PC-9 (cell line): ENCODE results near the gene LHX6. TPM values are rescaled to one million over a fixed set of nuclear protein-coding genes. Genes with fewer than 3 reads are reported as not detected.

Experiments used
- BruUV-seq: library from RNA; stranded (reverse); fragments of 400-500 nt; replicated peaks from 2 replicates; lab custom pipeline; 2021; lab: Mats Ljungman, UMichigan
- CTCF ChIA-PET: fragments of 300-600 bp; sonication (Branson Sonifier 250); formaldehyde crosslinking; loops from one replicate; lab custom pipeline; 2022; ENCODE audit warnings: antibody characterized with exemption; lab: Charles Lee
- POLR2A ChIA-PET: fragments of 300-600 bp; sonication (Branson Sonifier 250); formaldehyde crosslinking; loops from one replicate; lab custom pipeline; 2022; ENCODE audit warnings: antibody characterized with exemption; ENCODE audit not compliant: unreplicated experiment; lab: Charles Lee
- DNase-seq, 2 experiments: peaks; one replicate each; pipeline versions ENCODE4 v3.0.0 to v3.0.0-alpha.2; 2015 to 2022; ENCODE audit warnings: mixed read lengths in 1 of 2
- H2AFZ ChIP-seq: fragments of 200-600 bp; sonication (generic); 2 replicates; pipeline ENCODE4 v1.8.1; 2017; ENCODE audit warnings: antibody characterized with exemption
- H3F3A ChIP-seq: fragments of 200-600 bp; sonication (generic); 2 replicates; pipeline ENCODE4 v1.8.1; 2017; ENCODE audit warnings: antibody characterized with exemption, mild to moderate bottlenecking, low read depth; ENCODE audit not compliant: insufficient read depth
- H3K27ac ChIP-seq: fragments of 200-600 bp; sonication (generic); 2 replicates; pipeline ENCODE4 v1.6.1; 2016; ENCODE audit warnings: mixed run types
- H3K27me3 ChIP-seq: fragments of 200-600 bp; sonication (generic); 2 replicates; pipeline ENCODE4 v1.6.1; 2016; ENCODE audit warnings: low read depth, mixed run types; ENCODE audit not compliant: insufficient read depth
- H3K36me3 ChIP-seq: fragments of 200-600 bp; sonication (generic); 2 replicates; pipeline ENCODE4 v1.6.1; 2016; ENCODE audit warnings: low read depth, mixed run types
- H3K4me1 ChIP-seq: fragments of 200-600 bp; sonication (generic); replicated peaks from 2 replicates; pipeline ENCODE4 v1.6.1; 2016; ENCODE audit warnings: mixed run types; ENCODE audit not compliant: insufficient read depth
- H3K4me2 ChIP-seq: fragments of 200-600 bp; sonication (generic); 2 replicates; pipeline ENCODE4 v1.6.1; 2017; ENCODE audit warnings: mixed run types
- H3K4me3 ChIP-seq: fragments of 200-600 bp; sonication (generic); 2 replicates; pipeline ENCODE4 v1.6.1; 2016; ENCODE audit warnings: mixed run types
- H3K79me2 ChIP-seq: fragments of 200-600 bp; sonication (generic); 2 replicates; pipeline ENCODE4 v1.6.1; 2017; ENCODE audit warnings: low read depth, mixed run types
- H3K9me2 ChIP-seq: fragments of 200-600 bp; sonication (generic); 2 replicates; pipeline ENCODE4 v1.8.1; 2017; ENCODE audit warnings: mild to moderate bottlenecking; ENCODE audit not compliant: insufficient read depth
- H3K9me3 ChIP-seq: fragments of 200-600 bp; sonication (generic); 2 replicates; pipeline ENCODE4 v1.8.1; 2016; ENCODE audit warnings: low read depth; ENCODE audit not compliant: insufficient read depth
- H4K20me1 ChIP-seq: fragments of 200-600 bp; sonication (generic); 2 replicates; pipeline ENCODE4 v1.8.1; 2017; ENCODE audit not compliant: insufficient read depth
- CTCF ChIP-seq: fragments of 200-600 bp; sonication (generic); conservative IDR thresholded peaks from 2 replicates; pipeline ENCODE4 v1.6.1; 2017; ENCODE audit warnings: mixed run types, antibody characterized with exemption, mild to moderate bottlenecking, moderate library complexity
- EZH2 ChIP-seq: fragments of 200-600 bp; sonication (generic); IDR thresholded peaks from 2 replicates; pipeline ENCODE4 v1.8.0; 2017; ENCODE audit warnings: antibody characterized with exemption, low read depth
- intact Hi-C: fragments of 100-400 bp; cut with micrococcal nuclease; formaldehyde crosslinking; loops from one replicate; pipeline ENCODE4 v1.10.0; 2022; ENCODE audit not compliant: unreplicated experiment
- total RNA-seq: library from RNA; stranded (reverse); gene quantifications from 2 replicates; pipeline ENCODE4 v1.2.3, GENCODE V29; 2021

Gene LHX6
- total RNA-seq, 1 experiment from 2014 or later = not detected

DNA sequence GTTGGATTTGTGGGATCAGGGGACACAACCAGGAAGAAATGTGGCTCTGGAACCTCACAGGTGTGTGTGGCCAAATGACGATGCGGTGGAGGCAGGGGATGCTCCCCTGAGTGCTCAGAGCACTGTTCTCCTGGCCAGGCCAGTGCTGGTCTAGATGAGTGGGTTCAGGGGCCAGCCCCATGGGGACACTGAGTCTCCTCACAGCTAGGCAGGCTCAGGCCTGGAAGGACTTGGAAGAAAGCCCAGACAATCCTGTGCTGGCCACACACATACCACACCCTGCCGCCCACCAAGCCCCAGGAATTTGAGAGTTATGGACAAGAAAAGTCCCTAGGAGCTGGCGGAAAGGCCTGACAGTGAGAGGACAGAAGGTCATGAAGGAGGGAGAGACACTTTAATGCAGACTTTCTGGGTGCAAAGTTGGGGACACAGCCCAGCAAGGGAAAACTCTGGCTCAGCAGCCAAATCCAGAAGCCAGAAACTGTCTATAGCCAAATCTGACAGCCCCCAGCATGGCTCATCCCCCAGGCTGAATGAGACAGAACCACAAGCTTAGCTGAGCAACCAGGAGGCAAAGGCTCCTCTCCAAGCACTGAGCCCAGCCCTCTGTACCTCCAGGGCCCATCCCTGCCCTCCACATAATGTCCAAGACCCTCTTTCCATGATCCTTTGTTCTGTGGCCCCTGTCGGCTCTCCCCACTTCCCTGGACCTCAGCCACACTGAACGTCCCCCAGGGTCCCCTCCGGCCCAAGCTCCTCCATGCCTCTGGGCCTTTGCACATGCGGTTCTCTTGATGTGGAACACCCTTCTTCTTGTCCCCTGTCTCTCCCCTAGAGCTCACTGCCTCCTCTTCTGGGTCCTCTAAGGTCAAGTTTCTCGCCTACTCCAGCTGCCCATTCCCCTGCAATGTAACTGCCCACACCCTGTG is 22.4 kb downstream of the LHX6 start:
- no peaks in the 10 kb centered on the region for H3K79me2 ChIP-seq
- no peak overlapping the region for H2AFZ ChIP-seq
- H3K9me2 ChIP-seq = no peaks in the 10 kb centered on the region
- ChIA-PET CTCF (interaction anchor here (0.5 kb wide), 1 partner anchor 26 kb away, joined by 7 read pairs; no protein-coding TSS in a partner anchor), POLR2A (no interaction called here)
- BruUV-seq = no TSS peak
- H3K36me3 ChIP-seq = no peaks in the 10 kb centered on the region
- intact Hi-C loops = no loop called here
- peaks cover 41% of the 10 kb centered on the region for H3K27me3 ChIP-seq
- H3K4me1 ChIP-seq = no peaks in the 10 kb centered on the region
- no peaks in the 10 kb centered on the region for H3K9me3 ChIP-seq
- H3K27ac ChIP-seq = no peak overlapping the region
- TF ChIP-seq CTCF = no peak
- TF ChIP-seq EZH2 = no peak
- H3K4me3 ChIP-seq = no peak overlapping the region
- no peak overlapping the region for H3K4me2 ChIP-seq
- DNase-seq = peak in 1 of 2 experiments; percentile 25
- H4K20me1 ChIP-seq = no peaks in the 10 kb centered on the region
- H3F3A ChIP-seq = no peaks in the 10 kb centered on the region

DNA sequence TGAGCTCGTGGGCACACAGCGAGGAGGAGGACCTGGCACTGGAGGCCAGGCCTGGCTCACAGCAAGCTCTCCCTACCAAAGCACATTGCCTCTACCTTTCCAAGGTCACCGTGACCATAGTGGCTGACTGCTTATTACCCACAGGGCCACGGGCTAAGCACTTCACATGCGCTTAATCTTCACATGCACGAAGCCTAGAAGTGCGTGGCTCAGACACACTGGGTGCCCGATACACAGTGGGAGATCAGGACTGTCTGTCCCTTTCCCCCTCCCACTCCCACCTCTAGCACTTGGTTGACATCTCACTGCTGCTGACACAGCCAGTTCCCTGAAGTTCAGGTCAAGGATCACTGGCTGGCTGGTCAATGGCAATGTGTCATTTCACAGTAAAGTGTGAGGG is 23.6 kb downstream of the LHX6 start:
- Histone ChIP-seq H3K27ac (no peak overlapping the region), H3K4me3 (no peak overlapping the region), H2AFZ (no peak overlapping the region), H3K27me3 (peaks cover 31% of the 10 kb centered on the region), H3K4me2 (no peak overlapping the region), H3K36me3 (no peaks in the 10 kb centered on the region), H4K20me1 (no peaks in the 10 kb centered on the region), H3K9me2 (no peaks in the 10 kb centered on the region), H3K9me3 (no peaks in the 10 kb centered on the region), H3F3A (no peaks in the 10 kb centered on the region), H3K4me1 (no peaks in the 10 kb centered on the region), H3K79me2 (no peaks in the 10 kb centered on the region)
- TF ChIP-seq CTCF = no peak
- TF ChIP-seq EZH2 = no peak
- CTCF ChIA-PET = no interaction called here
- no TSS peak for BruUV-seq
- POLR2A ChIA-PET = no interaction called here
- no peak for DNase-seq
- intact Hi-C loops = no loop called here

DNA sequence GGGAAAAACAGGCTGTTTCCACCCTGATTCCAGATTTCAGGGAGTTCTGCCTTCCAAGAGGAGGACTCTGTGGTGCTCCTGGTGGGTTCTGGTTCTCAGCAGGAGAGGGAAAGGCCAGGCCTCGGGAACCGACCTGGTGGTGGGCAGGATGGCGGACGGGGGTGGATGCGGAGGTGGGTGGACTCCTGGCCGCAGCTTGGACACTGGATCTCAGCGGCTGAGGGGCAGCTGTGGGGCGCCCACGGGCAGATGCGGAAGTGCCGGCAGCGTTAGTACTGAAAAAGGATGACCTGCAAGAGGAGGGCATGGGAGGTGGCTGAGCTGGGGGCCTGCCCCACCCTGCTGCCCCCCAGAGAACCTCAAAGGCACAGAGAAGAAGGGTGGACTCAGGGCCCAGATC is 24.3 kb downstream of the LHX6 start:
- Histone ChIP-seq H3K9me2 (no peaks in the 10 kb centered on the region), H3K36me3 (no peaks in the 10 kb centered on the region), H4K20me1 (no peaks in the 10 kb centered on the region), H3K27ac (no peak overlapping the region), H3F3A (no peaks in the 10 kb centered on the region), H3K79me2 (no peaks in the 10 kb centered on the region), H2AFZ (no peak overlapping the region), H3K4me3 (no peak overlapping the region), H3K4me2 (no peak overlapping the region), H3K27me3 (peaks cover 29% of the 10 kb centered on the region), H3K9me3 (no peaks in the 10 kb centered on the region), H3K4me1 (no peaks in the 10 kb centered on the region)
- no TSS peak for BruUV-seq
- no peak for TF ChIP-seq EZH2
- no peak for TF ChIP-seq CTCF
- no peak for DNase-seq
- POLR2A ChIA-PET = no interaction called here
- intact Hi-C loops = no loop called here
- CTCF ChIA-PET = no interaction called here
